ENCODE measurements around the gene USP51.
"Not testable (repeated sequence)": the region's sequence is repeated elsewhere in the genome, so short reads cannot be mapped to it uniquely, and the experiment has no call there.

USP51 gene

DNA sequence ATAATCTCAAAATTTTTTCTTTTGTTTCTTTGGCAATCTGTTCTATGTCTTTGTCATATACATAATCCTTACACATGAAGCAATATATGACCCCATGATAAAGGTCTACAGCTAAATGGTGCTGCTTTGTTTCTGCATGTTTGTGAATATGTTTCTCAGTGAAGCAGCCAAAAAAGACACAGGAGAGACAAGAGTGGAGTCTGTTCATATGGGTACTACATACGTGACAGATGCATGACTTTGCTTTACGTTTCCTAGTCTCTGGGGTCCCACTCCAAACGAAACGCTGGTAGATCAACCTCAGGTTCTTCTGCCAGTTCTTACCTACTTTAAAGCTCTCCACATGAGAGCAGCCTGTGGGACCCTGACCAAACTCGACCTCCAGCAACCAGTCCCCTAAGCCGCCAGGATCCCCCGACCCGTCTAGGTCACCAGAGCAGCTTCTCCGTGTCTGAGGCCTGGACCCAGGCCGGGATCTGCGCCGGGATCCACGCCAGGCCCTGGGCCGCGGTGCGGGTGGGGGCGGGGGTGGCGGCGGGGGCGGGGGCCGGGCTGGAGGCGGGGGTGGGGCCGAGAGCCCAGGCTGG is 1.5 kb downstream of the USP51 start:
- Mint-ChIP-seq H3K27ac (peak overlapping the region; percentile 85), H3K4me3 (peak overlapping the region; percentile 77), H3K36me3 (ENCODE audit: low read depth) (no peaks in the 10 kb centered on the region), H3K4me1 (ENCODE audit: low read depth) (peaks cover 8% of the 10 kb centered on the region), H3K9me3 (no peaks in the 10 kb centered on the region), H3K27me3 (ENCODE audit: low read depth) (no peaks in the 10 kb centered on the region)
- peak; percentile 4 for DNase-seq (ENCODE audit: low spot score)

- H3K4me3 Mint-ChIP-seq, result peak overlapping the region; percentile 77
- no peak overlapping the region for H3K27ac Mint-ChIP-seq
Observed at GRCh38 chrX:55487143-55487542, 2.5 kb downstream of the USP51 start.

GRCh38 chrX:55486736-55487135 is 2.9 kb downstream of the USP51 start:
- Mint-ChIP-seq H3K9me3 (no peaks in the 10 kb centered on the region), H3K4me3 (no peak overlapping the region), H3K27ac (no peak overlapping the region), H3K4me1 (ENCODE audit: low read depth) (peaks cover 8% of the 10 kb centered on the region), H3K27me3 (ENCODE audit: low read depth) (no peaks in the 10 kb centered on the region), H3K36me3 (ENCODE audit: low read depth) (no peaks in the 10 kb centered on the region)
- no peak for DNase-seq (ENCODE audit: low spot score)

More at GRCh38 chrX:55487143-55487542, 2.5 kb downstream of the USP51 start:
- Mint-ChIP-seq H3K4me1 (ENCODE audit: low read depth) (peaks cover 8% of the 10 kb centered on the region), H3K9me3 (no peaks in the 10 kb centered on the region), H3K27me3 (ENCODE audit: low read depth) (no peaks in the 10 kb centered on the region), H3K36me3 (ENCODE audit: low read depth) (no peaks in the 10 kb centered on the region)
- DNase-seq (ENCODE audit: low spot score), result no peak

- no peak for DNase-seq (ENCODE audit: low spot score)
- H3K4me3 Mint-ChIP-seq, result no peak overlapping the region
- H3K36me3 Mint-ChIP-seq (ENCODE audit: low read depth), result no peaks in the 10 kb centered on the region
- H3K9me3 Mint-ChIP-seq, result no peaks in the 10 kb centered on the region
- H3K27ac Mint-ChIP-seq, result no peak overlapping the region
- no peaks in the 10 kb centered on the region for H3K27me3 Mint-ChIP-seq (ENCODE audit: low read depth)
- peaks cover 8% of the 10 kb centered on the region for H3K4me1 Mint-ChIP-seq (ENCODE audit: low read depth)
Observed at GRCh38 chrX:55484948-55485347, 4.7 kb downstream of the USP51 start.

- Mint-ChIP-seq H3K27me3 (ENCODE audit: low read depth) (no peaks in the 10 kb centered on the region), H3K4me3 (no peak overlapping the region), H3K27ac (no peak overlapping the region), H3K9me3 (no peaks in the 10 kb centered on the region), H3K36me3 (ENCODE audit: low read depth) (no peaks in the 10 kb centered on the region), H3K4me1 (ENCODE audit: low read depth) (no peaks in the 10 kb centered on the region)
- DNase-seq (ENCODE audit: low spot score), result no peak
Observed at GRCh38 chrX:55480390-55481062, 9.1 kb downstream of the USP51 start.

DNA sequence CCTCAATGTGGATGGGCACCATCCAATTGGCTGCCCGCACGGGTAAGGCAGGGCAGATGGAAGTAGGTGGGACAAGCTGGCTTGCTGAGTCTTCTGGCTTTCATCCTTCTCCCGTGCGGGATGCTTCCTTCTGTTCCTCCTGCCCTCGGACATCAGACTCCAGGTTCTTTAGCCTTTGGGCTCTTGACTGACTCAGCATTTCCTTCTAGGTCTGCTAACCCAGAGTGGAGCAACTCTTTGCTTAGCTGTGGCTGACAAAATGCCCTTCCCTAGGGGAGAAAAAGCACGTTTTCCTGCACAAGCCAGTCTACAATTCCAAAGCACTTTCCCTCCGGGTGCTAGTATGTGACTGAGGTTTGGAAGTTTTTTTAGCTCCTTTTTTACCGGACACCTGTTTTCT is 9.7 kb downstream of the USP51 start:
- H3K4me1 Mint-ChIP-seq (ENCODE audit: low read depth); H3K27ac Mint-ChIP-seq; H3K9me3 Mint-ChIP-seq; H3K27me3 Mint-ChIP-seq (ENCODE audit: low read depth); H3K4me3 Mint-ChIP-seq; DNase-seq (ENCODE audit: low spot score); H3K36me3 Mint-ChIP-seq (ENCODE audit: low read depth): not testable (repeated sequence)

GRCh38 chrX:55465791-55466190 is 23.9 kb downstream of the USP51 start:
- not testable (repeated sequence) for DNase-seq (ENCODE audit: low spot score); H3K27me3 Mint-ChIP-seq (ENCODE audit: low read depth); H3K36me3 Mint-ChIP-seq (ENCODE audit: low read depth); H3K9me3 Mint-ChIP-seq; H3K27ac Mint-ChIP-seq; H3K4me1 Mint-ChIP-seq (ENCODE audit: low read depth); H3K4me3 Mint-ChIP-seq

GRCh38 chrX:55465108-55465507 is 24.5 kb downstream of the USP51 start:
- H3K4me1 Mint-ChIP-seq (ENCODE audit: low read depth); H3K27me3 Mint-ChIP-seq (ENCODE audit: low read depth); H3K36me3 Mint-ChIP-seq (ENCODE audit: low read depth); DNase-seq (ENCODE audit: low spot score); H3K27ac Mint-ChIP-seq; H3K4me3 Mint-ChIP-seq; H3K9me3 Mint-ChIP-seq: not testable (repeated sequence)

DNA sequence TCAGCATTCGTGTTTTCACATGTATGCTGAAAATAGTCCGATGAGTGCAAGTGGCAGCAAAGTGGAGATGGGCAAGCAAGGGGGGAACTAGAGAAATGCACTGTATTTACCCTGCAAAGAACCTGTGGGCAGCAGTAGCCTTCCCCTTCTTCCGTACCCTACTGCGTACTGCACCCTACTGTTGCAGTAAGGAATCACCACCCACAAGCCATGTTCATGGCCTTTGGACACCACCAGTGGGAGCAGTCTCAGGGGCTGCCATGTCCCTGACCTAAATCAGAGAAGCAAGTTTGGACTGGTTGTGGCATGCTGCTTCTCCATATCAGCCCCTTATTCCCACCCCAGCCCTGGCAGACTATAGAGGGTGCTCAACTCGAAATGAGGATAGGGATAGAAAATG is 25.6 kb downstream of the USP51 start:
- H3K27me3 Mint-ChIP-seq (ENCODE audit: low read depth); H3K9me3 Mint-ChIP-seq; H3K4me1 Mint-ChIP-seq (ENCODE audit: low read depth); H3K36me3 Mint-ChIP-seq (ENCODE audit: low read depth); H3K27ac Mint-ChIP-seq; DNase-seq (ENCODE audit: low spot score); H3K4me3 Mint-ChIP-seq: not testable (repeated sequence)

GRCh38 chrX:55459926-55460325 is 29.7 kb downstream of the USP51 start:
- DNase-seq (ENCODE audit: low spot score); H3K4me3 Mint-ChIP-seq; H3K9me3 Mint-ChIP-seq; H3K27me3 Mint-ChIP-seq (ENCODE audit: low read depth); H3K4me1 Mint-ChIP-seq (ENCODE audit: low read depth); H3K27ac Mint-ChIP-seq; H3K36me3 Mint-ChIP-seq (ENCODE audit: low read depth): not testable (repeated sequence)

DNA sequence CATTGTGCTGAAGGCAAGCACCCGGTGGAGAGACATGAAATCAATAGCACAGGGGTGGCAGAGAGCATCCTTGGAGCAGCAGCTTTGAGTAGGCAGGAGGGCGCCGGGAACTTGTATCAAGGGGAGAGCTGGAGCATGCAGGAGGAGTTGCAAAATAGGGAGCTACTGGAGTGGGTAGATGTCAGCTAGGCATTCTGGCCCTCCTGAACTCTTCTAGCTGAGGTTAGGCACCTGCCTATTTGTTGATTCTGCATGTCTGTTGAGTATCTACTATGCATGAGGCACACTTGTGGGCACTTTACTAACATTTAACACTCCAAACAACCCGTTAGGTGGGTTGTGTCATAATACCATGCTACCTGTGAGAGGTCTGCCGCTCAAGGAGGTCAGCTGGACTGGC is 30.2 kb downstream of the USP51 start:
- H3K27me3 Mint-ChIP-seq (ENCODE audit: low read depth); H3K4me3 Mint-ChIP-seq; H3K4me1 Mint-ChIP-seq (ENCODE audit: low read depth); H3K27ac Mint-ChIP-seq; DNase-seq (ENCODE audit: low spot score); H3K9me3 Mint-ChIP-seq; H3K36me3 Mint-ChIP-seq (ENCODE audit: low read depth): not testable (repeated sequence)

- H3K27me3 Mint-ChIP-seq (ENCODE audit: low read depth); H3K4me1 Mint-ChIP-seq (ENCODE audit: low read depth); H3K36me3 Mint-ChIP-seq (ENCODE audit: low read depth); DNase-seq (ENCODE audit: low spot score); H3K4me3 Mint-ChIP-seq; H3K27ac Mint-ChIP-seq; H3K9me3 Mint-ChIP-seq: not testable (repeated sequence)
Observed at GRCh38 chrX:55455708-55456107, 33.9 kb downstream of the USP51 start.

DNA sequence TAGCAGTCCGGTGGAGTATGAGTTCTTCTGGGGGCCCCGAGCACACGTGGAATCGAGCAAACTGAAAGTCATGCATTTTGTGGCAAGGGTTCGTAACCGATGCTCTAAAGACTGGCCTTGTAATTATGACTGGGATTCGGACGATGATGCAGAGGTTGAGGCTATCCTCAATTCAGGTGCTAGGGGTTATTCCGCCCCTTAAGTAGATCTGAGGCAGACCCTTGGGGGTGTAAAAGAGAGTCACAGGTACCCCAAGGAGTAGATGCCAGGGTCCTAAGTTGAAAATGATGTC is 36.9 kb downstream of the USP51 start:
- peak overlapping the region; percentile 93 for H3K4me3 Mint-ChIP-seq
- H3K27ac Mint-ChIP-seq, result peak overlapping the region; percentile 86
- peaks cover 15% of the 10 kb centered on the region for H3K4me1 Mint-ChIP-seq (ENCODE audit: low read depth)
- DNase-seq (ENCODE audit: low spot score), result no peak
- no peaks in the 10 kb centered on the region for H3K36me3 Mint-ChIP-seq (ENCODE audit: low read depth)
- peaks cover 4% of the 10 kb centered on the region for H3K9me3 Mint-ChIP-seq
- peaks cover 3% of the 10 kb centered on the region for H3K27me3 Mint-ChIP-seq (ENCODE audit: low read depth)

DNA sequence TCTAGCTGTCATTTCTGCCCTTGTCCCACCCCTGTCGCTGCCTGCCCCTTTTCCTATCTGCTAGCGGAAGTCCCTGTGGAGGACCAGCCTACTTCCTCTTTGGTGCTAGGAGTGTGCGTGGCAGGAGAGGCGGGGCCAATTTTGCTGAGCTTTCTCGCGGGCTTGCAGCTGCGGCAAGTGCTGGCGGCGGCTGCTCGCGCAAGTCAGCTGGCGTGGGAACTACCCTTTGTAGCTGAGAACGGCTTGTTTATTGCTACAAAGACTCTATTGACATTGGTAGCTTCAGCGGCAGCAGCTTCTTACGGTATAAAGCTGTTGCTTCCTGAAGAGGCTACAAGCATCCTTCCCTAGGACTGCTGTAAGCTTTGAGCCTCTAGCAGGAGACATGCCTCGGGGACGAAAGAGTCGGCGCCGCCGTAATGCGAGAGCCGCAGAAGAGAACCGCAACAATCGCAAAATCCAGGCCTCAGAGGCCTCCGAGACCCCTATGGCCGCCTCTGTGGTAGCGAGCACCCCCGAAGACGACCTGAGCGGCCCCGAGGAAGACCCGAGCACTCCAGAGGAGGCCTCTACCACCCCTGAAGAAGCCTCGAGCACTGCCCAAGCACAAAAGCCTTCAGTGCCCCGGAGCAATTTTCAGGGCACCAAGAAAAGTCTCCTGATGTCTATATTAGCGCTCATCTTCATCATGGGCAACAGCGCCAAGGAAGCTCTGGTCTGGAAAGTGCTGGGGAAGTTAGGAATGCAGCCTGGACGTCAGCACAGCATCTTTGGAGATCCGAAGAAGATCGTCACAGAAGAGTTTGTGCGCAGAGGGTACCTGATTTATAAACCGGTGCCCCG is 37.4 kb downstream of the USP51 start, which contains the start of gene MAGEH1:
MAGEH1 (plus strand) TSS at position 138 of the 843 bp plus-strand sequence; CDS start at position 386, 248 bp downstream.
- H3K4me3 Mint-ChIP-seq, result peak within 1 kb of the TSS; percentile 93
- peak; percentile 73 for DNase-seq (ENCODE audit: low spot score)
- H3K36me3 Mint-ChIP-seq (ENCODE audit: low read depth), result no peaks in the 10 kb centered on the region
- H3K27me3 Mint-ChIP-seq (ENCODE audit: low read depth), result peaks cover 3% of the 10 kb centered on the region
- H3K9me3 Mint-ChIP-seq, result peaks cover 4% of the 10 kb centered on the region
- H3K4me1 Mint-ChIP-seq (ENCODE audit: low read depth), result peaks cover 15% of the 10 kb centered on the region
- peak within 1 kb of the TSS; percentile 86 for H3K27ac Mint-ChIP-seq

Measured in T-helper 2 cell treated with Interferon-gamma antibody and Interleukin-4, amounts not matched to agents 5 μg/mL and 100 μg/mL, for 36 hours (primary cell).